H9 (cell line): Measurements from ENCODE around the gene DLEC1. TPM values are rescaled to one million over a fixed set of nuclear protein-coding genes. Genes with fewer than 3 reads are reported as not detected.

Experiments
- DNase-seq: peaks from one replicate; pipeline ENCODE4 v3.0.0-alpha.2; 2017
- H2AFZ ChIP-seq: one replicate; pipeline ENCODE4 v1.6.1; 2013; ENCODE audit warnings: mild to moderate bottlenecking, low read length, control low read depth, moderate library complexity
- H2AK5ac ChIP-seq: 2 replicates; pipeline ENCODE4 v1.6.1; 2013; ENCODE audit warnings: low read length, control low read depth, mixed read lengths; ENCODE audit not compliant: insufficient read length
- H2BK120ac ChIP-seq: one replicate; pipeline ENCODE4 v1.6.1; 2013; ENCODE audit warnings: low read depth, mild to moderate bottlenecking, low read length, control low read depth, inconsistent platforms; ENCODE audit not compliant: poor library complexity, severe bottlenecking
- H2BK12ac ChIP-seq: 2 replicates; pipeline ENCODE4 v1.6.1; 2013; ENCODE audit warnings: low read length, control low read depth, mixed read lengths, low read depth; ENCODE audit not compliant: insufficient read length
- H2BK15ac ChIP-seq: 2 replicates; pipeline ENCODE4 v1.6.1; 2013; ENCODE audit warnings: low read depth, low read length, control low read depth
- H2BK20ac ChIP-seq: one replicate; pipeline ENCODE4 v1.6.1; 2013; ENCODE audit warnings: low read depth, mild to moderate bottlenecking, low read length, control low read depth, inconsistent platforms; ENCODE audit not compliant: poor library complexity, severe bottlenecking
- H2BK5ac ChIP-seq: 2 replicates; pipeline ENCODE4 v1.6.1; 2013; ENCODE audit warnings: low read length, control low read depth, mixed read lengths; ENCODE audit not compliant: insufficient read length
- H3K14ac ChIP-seq: 2 replicates; pipeline ENCODE4 v1.6.1; 2013; ENCODE audit warnings: low read length, control low read depth; ENCODE audit not compliant: insufficient read depth
- H3K18ac ChIP-seq: 2 replicates; pipeline ENCODE4 v1.6.1; 2013; ENCODE audit warnings: low read depth, mild to moderate bottlenecking, mixed read lengths, low read length, control low read depth; ENCODE audit not compliant: insufficient read length
- H3K23ac ChIP-seq: 2 replicates; pipeline ENCODE4 v1.6.1; 2013; ENCODE audit warnings: low read length, control low read depth, mixed read lengths, low read depth; ENCODE audit not compliant: insufficient read length
- H3K23me2 ChIP-seq: 2 replicates; pipeline ENCODE4 v1.6.1; 2013; ENCODE audit warnings: low read depth, mild to moderate bottlenecking, mixed read lengths, low read length, control low read depth; ENCODE audit not compliant: insufficient read length, poor library complexity, severe bottlenecking
- H3K27ac ChIP-seq: 2 replicates; pipeline ENCODE4 v1.5.1; 2013; ENCODE audit warnings: low read length, control low read depth, mixed read lengths, low read depth; ENCODE audit not compliant: insufficient read length
- H3K27me3 ChIP-seq: 2 replicates; pipeline ENCODE4 v1.6.1; 2013; ENCODE audit warnings: low read length, control low read depth, inconsistent platforms; ENCODE audit not compliant: insufficient read depth
- H3K4ac ChIP-seq: 2 replicates; pipeline ENCODE4 v1.6.1; 2013; ENCODE audit warnings: low read depth, mild to moderate bottlenecking, control low read depth, inconsistent platforms, low read length, moderate library complexity
- H3K4me1 ChIP-seq: 2 replicates; pipeline ENCODE4 v1.6.1; 2013; ENCODE audit warnings: low read length, control low read depth, inconsistent platforms; ENCODE audit not compliant: insufficient read depth
- H3K4me2 ChIP-seq: 2 replicates; pipeline ENCODE4 v1.6.1; 2013; ENCODE audit warnings: low read length, control low read depth, mixed read lengths; ENCODE audit not compliant: insufficient read length, insufficient read depth
- H3K56ac ChIP-seq: 2 replicates; pipeline ENCODE4 v1.6.1; 2013; ENCODE audit warnings: low read depth, mild to moderate bottlenecking, mixed read lengths, low read length, control low read depth; ENCODE audit not compliant: insufficient read length
- H3K79me1 ChIP-seq: 2 replicates; pipeline ENCODE4 v1.6.1; 2013; ENCODE audit warnings: low read depth, mild to moderate bottlenecking, moderate library complexity, low read length, control low read depth, inconsistent platforms; ENCODE audit not compliant: insufficient read depth, poor library complexity, severe bottlenecking
- H3K79me2 ChIP-seq: 2 replicates; pipeline ENCODE4 v1.6.1; 2013; ENCODE audit warnings: low read length, control low read depth, inconsistent platforms; ENCODE audit not compliant: insufficient read depth
- H3K9ac ChIP-seq: 2 replicates; pipeline ENCODE4 v1.6.1; 2013; ENCODE audit warnings: low read length, control low read depth, mixed read lengths; ENCODE audit not compliant: insufficient read length; ENCODE audit errors: extremely low read depth
- H3K9me3 ChIP-seq: one replicate; pipeline ENCODE4 v1.6.1; 2013; ENCODE audit warnings: low read depth, low read length, inconsistent platforms; ENCODE audit not compliant: control insufficient read depth
- H3T11ph ChIP-seq: one replicate; pipeline ENCODE4 v1.6.1; 2013; ENCODE audit warnings: mild to moderate bottlenecking, low read length, control low read depth, inconsistent platforms
- H4K20me1 ChIP-seq: one replicate; pipeline ENCODE4 v1.6.1; 2013; ENCODE audit not compliant: control insufficient read depth, insufficient read length, insufficient read depth
- H4K5ac ChIP-seq: 2 replicates; pipeline ENCODE4 v1.6.1; 2013; ENCODE audit warnings: low read depth, mild to moderate bottlenecking, mixed read lengths, low read length, control low read depth; ENCODE audit not compliant: insufficient read length
- H4K8ac ChIP-seq: replicated peaks from 2 replicates; pipeline ENCODE4 v1.6.1; 2013; ENCODE audit warnings: low read length, control low read depth, mixed read lengths, low read depth; ENCODE audit not compliant: insufficient read length
- H4K91ac ChIP-seq: 2 replicates; pipeline ENCODE4 v1.6.1; 2013; ENCODE audit warnings: low read depth, mild to moderate bottlenecking, moderate library complexity, mixed read lengths, low read length, control low read depth; ENCODE audit not compliant: insufficient read length
- H3K27ac Mint-ChIP-seq, 3 experiments: 2 replicates in 2 of 3; 3 replicates in 1 of 3; pipeline ENCODE4 v1.8.0; 2020 to 2021; ENCODE audit warnings: mixed read lengths in 3 of 3, mild to moderate bottlenecking in 1 of 3, moderate library complexity in 1 of 3
- H3K27me3 Mint-ChIP-seq: 2 replicates; pipeline ENCODE4 v1.8.0; 2021; ENCODE audit warnings: low read depth, mild to moderate bottlenecking, moderate library complexity, mixed read lengths
- H3K36me3 Mint-ChIP-seq, 3 experiments: 2 replicates in 2 of 3; 3 replicates in 1 of 3; pipeline ENCODE4 v1.8.0; 2020 to 2021; ENCODE audit warnings: low read depth in 3 of 3, mixed read lengths in 3 of 3; ENCODE audit not compliant: insufficient read depth in 1 of 3
- H3K4me1 Mint-ChIP-seq, 2 experiments: 2 replicates each; pipeline ENCODE4 v1.8.0; 2020; ENCODE audit warnings: mixed read lengths in 2 of 2
- H3K4me3 Mint-ChIP-seq, 2 experiments: 2 replicates in 1 of 2; 3 replicates in 1 of 2; pipeline ENCODE4 v1.8.0; 2020 to 2021; ENCODE audit warnings: mild to moderate bottlenecking in 2 of 2, mixed read lengths in 2 of 2, moderate library complexity in 1 of 2
- H3K9me3 Mint-ChIP-seq, 2 experiments: 2 replicates in 1 of 2; 3 replicates in 1 of 2; pipeline ENCODE4 v1.8.0; 2020; ENCODE audit warnings: mild to moderate bottlenecking in 2 of 2, mixed read lengths in 2 of 2, moderate library complexity in 1 of 2
- WGBS: extraction: QIAGEN DNeasy Blood & Tissue Kit; methylation state at CpG from one replicate; pipeline ENCODE4 v1.1.7; 2013; ENCODE audit warnings: missing lambda C conversion rate, low lambda C conversion rate, mixed read lengths; ENCODE audit not compliant: insufficient read length; ENCODE audit errors: extremely low coverage; 5-methylcytosine and 5-hydroxymethylcytosine counted together
- total RNA-seq: library from RNA; stranded (reverse); gene quantifications from 2 replicates; pipeline ENCODE4 v1.2.1, GENCODE V29; 2021
- TF ChIP-seq, protein P1 (sequence below): fragments of 200-600 bp; sonication (generic); conservative IDR thresholded peaks from 3 replicates; pipeline ENCODE4 v1.8.0; 2021; ENCODE audit warnings: antibody characterized with exemption, mild to moderate bottlenecking

DLEC1 gene
- total RNA-seq, 1 experiment from 2014 or later: 2.1 TPM

DNA sequence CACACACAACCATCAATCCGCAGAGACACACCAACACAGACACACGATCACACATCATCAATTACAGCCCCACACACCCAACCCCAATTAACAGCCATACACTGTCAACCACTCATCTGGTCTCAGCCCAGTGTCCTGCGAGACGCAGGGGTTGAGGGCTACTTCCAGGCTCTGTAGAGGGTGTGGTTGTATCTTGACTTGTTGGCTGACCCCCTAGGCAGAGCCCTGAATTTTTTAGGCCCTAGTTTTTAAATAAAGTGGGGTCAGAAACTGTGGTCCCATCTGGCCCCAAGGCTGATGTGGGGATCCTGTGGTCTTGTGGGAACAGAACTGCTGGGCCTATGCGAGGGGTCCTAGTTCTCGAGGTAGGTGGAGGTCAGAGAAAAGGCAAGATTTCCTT lies 39.2 kb upstream of the DLEC1 start:
- Histone ChIP-seq H2BK12ac (no peak overlapping the region), H3K79me2 (no peaks in the 10 kb centered on the region), H2BK120ac (no peak overlapping the region), H2BK15ac (no peak overlapping the region), H3K23ac (no peak overlapping the region), H3K4ac (no peak overlapping the region), H3K18ac (no peak overlapping the region), H4K5ac (no peak overlapping the region), H3K27ac (no peak overlapping the region), H3K14ac (no peak overlapping the region), H2BK5ac (no peak overlapping the region), H3K4me1 (peaks cover 2% of the 10 kb centered on the region; the same call in 1 of the 2 replicates), H2AFZ (no peak overlapping the region), H3K27me3 (no peaks in the 10 kb centered on the region; the same call in 1 of the 2 replicates), H4K20me1 (no peaks in the 10 kb centered on the region), H2AK5ac (no peak overlapping the region), H2BK20ac (no peak overlapping the region), H3K4me2 (no peak overlapping the region), H3K79me1 (no peaks in the 10 kb centered on the region), H3T11ph (no peak overlapping the region), H3K9ac (no peak overlapping the region), H3K23me2 (no peaks in the 10 kb centered on the region), H3K56ac (no peak overlapping the region), H4K91ac (no peak overlapping the region), H3K9me3 (no peaks in the 10 kb centered on the region), H4K8ac (no peak overlapping the region)
- peaks cover 0 to 5% (median 4%) of the 10 kb centered on the region in 3 experiments; a peak in 3 of 7 replicates for H3K36me3 Mint-ChIP-seq
- H3K4me1 Mint-ChIP-seq: peaks cover 11 to 24% of the 10 kb centered on the region in 2 experiments
- peak overlapping the region in 1 of 2 experiments; percentile 73; a peak in 3 of 5 replicates for H3K4me3 Mint-ChIP-seq
- peaks cover 10% of the 10 kb centered on the region for H3K27me3 Mint-ChIP-seq
- DNase-seq: no peak
- no peak overlapping the region; a peak in 1 of 7 replicates for H3K27ac Mint-ChIP-seq
- H3K9me3 Mint-ChIP-seq: no peaks in the 10 kb centered on the region; a peak in 1 of 5 replicates
- TF ChIP-seq, protein P1, sequence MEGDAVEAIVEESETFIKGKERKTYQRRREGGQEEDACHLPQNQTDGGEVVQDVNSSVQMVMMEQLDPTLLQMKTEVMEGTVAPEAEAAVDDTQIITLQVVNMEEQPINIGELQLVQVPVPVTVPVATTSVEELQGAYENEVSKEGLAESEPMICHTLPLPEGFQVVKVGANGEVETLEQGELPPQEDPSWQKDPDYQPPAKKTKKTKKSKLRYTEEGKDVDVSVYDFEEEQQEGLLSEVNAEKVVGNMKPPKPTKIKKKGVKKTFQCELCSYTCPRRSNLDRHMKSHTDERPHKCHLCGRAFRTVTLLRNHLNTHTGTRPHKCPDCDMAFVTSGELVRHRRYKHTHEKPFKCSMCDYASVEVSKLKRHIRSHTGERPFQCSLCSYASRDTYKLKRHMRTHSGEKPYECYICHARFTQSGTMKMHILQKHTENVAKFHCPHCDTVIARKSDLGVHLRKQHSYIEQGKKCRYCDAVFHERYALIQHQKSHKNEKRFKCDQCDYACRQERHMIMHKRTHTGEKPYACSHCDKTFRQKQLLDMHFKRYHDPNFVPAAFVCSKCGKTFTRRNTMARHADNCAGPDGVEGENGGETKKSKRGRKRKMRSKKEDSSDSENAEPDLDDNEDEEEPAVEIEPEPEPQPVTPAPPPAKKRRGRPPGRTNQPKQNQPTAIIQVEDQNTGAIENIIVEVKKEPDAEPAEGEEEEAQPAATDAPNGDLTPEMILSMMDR: no peak
- no CpG with 5 or more reads among the region's 6 CpGs for WGBS
